GM18858 (cell line): ENCODE results near the gene ZNF605.
"Not testable (repeated sequence)": the region's sequence is repeated elsewhere in the genome, so short reads cannot be mapped to it uniquely, and the experiment has no call there.

Source experiments
- ATAC-seq: cut with Tn5 transposase; IDR thresholded peaks from one replicate; pipeline ENCODE4 v1.9.1; 2021; ENCODE audit not compliant: unreplicated experiment

Gene ZNF605

GRCh38 chr12:132949936-132950837 is 5.9 kb downstream of the ZNF605 start:
- no peak for ATAC-seq

- ATAC-seq: no peak
Observed at GRCh38 chr12:132948146-132949066, 7.7 kb downstream of the ZNF605 start.

- ATAC-seq: no peak
Observed at GRCh38 chr12:132946246-132946820, 9.8 kb downstream of the ZNF605 start.

GRCh38 chr12:132945806-132946205 is 10.3 kb downstream of the ZNF605 start:
- no peak for ATAC-seq

- no peak for ATAC-seq
Observed at GRCh38 chr12:132942611-132943010, 13.5 kb downstream of the ZNF605 start.

GRCh38 chr12:132941336-132941954 is 14.7 kb downstream of the ZNF605 start:
- ATAC-seq: no peak

GRCh38 chr12:132940071-132940719 is 15.9 kb downstream of the ZNF605 start:
- ATAC-seq: no peak

GRCh38 chr12:132938807-132939206 is 17.3 kb downstream of the ZNF605 start:
- ATAC-seq: not testable (repeated sequence)

GRCh38 chr12:132937476-132937875 is 18.6 kb downstream of the ZNF605 start:
- no peak for ATAC-seq

- not testable (repeated sequence) for ATAC-seq
Observed at GRCh38 chr12:132936921-132937320, 19.2 kb downstream of the ZNF605 start.

- ATAC-seq: no peak
Observed at GRCh38 chr12:132936163-132936562, 19.9 kb downstream of the ZNF605 start.

- no peak for ATAC-seq
Observed at GRCh38 chr12:132926415-132926833, 29.7 kb downstream of the ZNF605 start.

- no peak for ATAC-seq
Observed at GRCh38 chr12:132925597-132926414, 30.3 kb downstream of the ZNF605 start.

- no peak for ATAC-seq
Observed at GRCh38 chr12:132924356-132924755, 31.8 kb downstream of the ZNF605 start.

GRCh38 chr12:132923356-132923909 is 32.7 kb downstream of the ZNF605 start:
- no peak for ATAC-seq

- no peak for ATAC-seq
Observed at GRCh38 chr12:132922676-132923075, 33.4 kb downstream of the ZNF605 start.

- no peak for ATAC-seq
Observed at GRCh38 chr12:132921685-132922084, 34.4 kb downstream of the ZNF605 start.

- no peak for ATAC-seq
Observed at GRCh38 chr12:132918680-132919079, 37.4 kb downstream of the ZNF605 start.

GRCh38 chr12:132909030-132909368 is 47.1 kb downstream of the ZNF605 start:
- ATAC-seq: no peak
